ENCODE data around the gene BICD2.

Gene BICD2

GRCh38 chr9:92711844-92712243, 52.8 kb downstream of the BICD2 start:
- DNase-seq = no peak

GRCh38 chr9:92711146-92711545, 53.5 kb downstream of the BICD2 start:
- no peak for DNase-seq

- DNase-seq = no peak
Measured at GRCh38 chr9:92710368-92710767, 54.3 kb downstream of the BICD2 start.

GRCh38 chr9:92709954-92710353, 54.7 kb downstream of the BICD2 start:
- DNase-seq = no peak

- DNase-seq = no peak
Measured at GRCh38 chr9:92709240-92709639, 55.4 kb downstream of the BICD2 start.

GRCh38 chr9:92707530-92707929, 57.1 kb downstream of the BICD2 start:
- DNase-seq = no peak

GRCh38 chr9:92706218-92706940, 58.3 kb downstream of the BICD2 start:
- DNase-seq = no peak

GRCh38 chr9:92704528-92704927, 60.1 kb downstream of the BICD2 start:
- no peak for DNase-seq

- no peak for DNase-seq
Measured at GRCh38 chr9:92696619-92697018, 68.0 kb downstream of the BICD2 start.

GRCh38 chr9:92686954-92687353, 77.7 kb downstream of the BICD2 start:
- no peak for DNase-seq

GRCh38 chr9:92685022-92685421, 79.6 kb downstream of the BICD2 start:
- no peak for DNase-seq

- no peak for DNase-seq
Measured at GRCh38 chr9:92682269-92682668, 82.4 kb downstream of the BICD2 start.

GRCh38 chr9:92680166-92681119, 84.2 kb downstream of the BICD2 start:
- no peak for DNase-seq

GRCh38 chr9:92679413-92680165, 85.0 kb downstream of the BICD2 start:
- DNase-seq = no peak

- DNase-seq = no peak
Measured at GRCh38 chr9:92671323-92671722, 93.3 kb downstream of the BICD2 start.

GRCh38 chr9:92669890-92670708, 94.5 kb downstream of the BICD2 start, which contains the start of gene IPPK:
IPPK (minus strand) TSS chr9:92670131; CDS start chr9:92669988, 143 bp downstream.
- DNase-seq = peak; percentile 96

GRCh38 chr9:92669527-92669889, 95.1 kb downstream of the BICD2 start:
- no peak for DNase-seq

GRCh38 chr9:92668746-92669526, 95.7 kb downstream of the BICD2 start:
- DNase-seq = no peak

- DNase-seq = no peak
Measured at GRCh38 chr9:92666912-92667532, 97.6 kb downstream of the BICD2 start.

GRCh38 chr9:92666236-92666635, 98.4 kb downstream of the BICD2 start:
- DNase-seq = no peak

- DNase-seq = no peak
Measured at GRCh38 chr9:92665836-92666235, 98.8 kb downstream of the BICD2 start.
